ENCODE measurements around the gene SPDYE6. TPM values are rescaled to one million over a fixed set of nuclear protein-coding genes. Genes with fewer than 3 reads are reported as not detected.

Gene SPDYE6
- total and polyA plus RNA-seq, 2 of the 4 experiments (the other 2 are of a cell fraction), result not detected

DNA sequence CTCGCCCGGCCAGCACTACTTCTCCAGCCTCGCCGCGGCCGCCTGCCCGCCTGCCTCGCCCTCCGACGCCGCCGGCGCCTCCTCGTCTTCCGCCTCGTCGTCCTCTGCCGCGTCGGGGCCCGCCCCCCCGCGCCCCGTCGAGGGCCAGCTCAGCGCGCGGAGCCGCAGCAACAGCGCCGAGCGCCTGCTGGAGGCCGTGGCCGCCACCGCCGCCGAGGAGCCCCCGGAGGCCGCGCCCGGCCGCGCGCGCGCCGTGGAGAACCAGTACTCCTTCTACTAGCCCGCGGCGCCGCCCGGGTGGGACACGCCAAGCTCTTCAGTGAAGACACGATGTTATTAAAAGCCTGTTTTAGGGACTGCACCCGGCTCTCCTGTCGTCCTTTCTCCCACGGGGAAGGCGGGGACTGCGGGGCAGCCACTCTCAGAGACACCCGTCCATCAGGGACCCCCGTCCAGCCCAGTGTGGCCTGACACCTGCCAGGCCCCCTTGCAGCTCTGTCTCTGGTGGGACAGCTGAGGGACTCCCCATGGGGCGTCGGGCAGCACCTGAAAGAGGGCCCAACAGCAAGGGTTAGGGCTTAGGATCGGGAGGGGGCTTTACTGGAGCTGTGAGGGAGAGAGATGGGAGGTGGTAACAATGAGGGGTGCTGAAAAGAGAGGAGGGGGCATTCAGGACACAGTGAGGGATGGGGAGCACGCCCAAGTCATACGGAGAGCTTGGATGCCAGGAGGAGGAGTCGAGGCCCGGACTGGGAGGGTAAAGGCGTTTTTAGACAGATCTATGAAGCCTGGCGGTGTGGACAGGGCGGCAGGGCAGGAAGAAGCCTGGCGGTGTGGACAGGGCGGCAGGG is 34.7 kb downstream of the SPDYE6 start:
- DNase-seq, result no peak
- TF ChIP-seq MAFK (IDR thresholded peaks at IDR 0.05; ENCODE audit: low read depth, low read length) (no peak), RCOR1 (IDR thresholded peaks at IDR 0.05; ENCODE audit: insufficient replicate concordance, low read length) (no peak), RAD21 (IDR thresholded peaks at IDR 0.05; ENCODE audit: low read length) (no peak), RFX5 (IDR thresholded peaks at IDR 0.05; ENCODE audit: low read depth, low read length) (no peak), MAZ (IDR thresholded peaks at IDR 0.05; ENCODE audit: borderline replicate concordance, low read depth, low read length) (no peak), FOS (IDR thresholded peaks at IDR 0.05; ENCODE audit: low read depth, low read length) (no peak), NFE2L2 (IDR thresholded peaks at IDR 0.05; ENCODE audit: low read depth, low read length) (no peak), CHD1 (IDR thresholded peaks at IDR 0.05; ENCODE audit: low read depth, low read length) (no peak), USF2 (IDR thresholded peaks at IDR 0.05; ENCODE audit: low read depth, low read length) (no peak), POLR2A (IDR thresholded peaks at IDR 0.05; ENCODE audit: low read depth, low read length) (no peak), SMC3 (IDR thresholded peaks at IDR 0.05; ENCODE audit: low read depth, low read length) (no peak), BHLHE40 (IDR thresholded peaks at IDR 0.05; ENCODE audit: low read depth, low read length) (no peak), CEBPB (IDR thresholded peaks at IDR 0.05; ENCODE audit: low read depth, low read length) (no peak), MXI1 (IDR thresholded peaks at IDR 0.05; ENCODE audit: borderline replicate concordance, low read depth, low read length) (no peak)
- TF ChIP-seq, protein P1, sequence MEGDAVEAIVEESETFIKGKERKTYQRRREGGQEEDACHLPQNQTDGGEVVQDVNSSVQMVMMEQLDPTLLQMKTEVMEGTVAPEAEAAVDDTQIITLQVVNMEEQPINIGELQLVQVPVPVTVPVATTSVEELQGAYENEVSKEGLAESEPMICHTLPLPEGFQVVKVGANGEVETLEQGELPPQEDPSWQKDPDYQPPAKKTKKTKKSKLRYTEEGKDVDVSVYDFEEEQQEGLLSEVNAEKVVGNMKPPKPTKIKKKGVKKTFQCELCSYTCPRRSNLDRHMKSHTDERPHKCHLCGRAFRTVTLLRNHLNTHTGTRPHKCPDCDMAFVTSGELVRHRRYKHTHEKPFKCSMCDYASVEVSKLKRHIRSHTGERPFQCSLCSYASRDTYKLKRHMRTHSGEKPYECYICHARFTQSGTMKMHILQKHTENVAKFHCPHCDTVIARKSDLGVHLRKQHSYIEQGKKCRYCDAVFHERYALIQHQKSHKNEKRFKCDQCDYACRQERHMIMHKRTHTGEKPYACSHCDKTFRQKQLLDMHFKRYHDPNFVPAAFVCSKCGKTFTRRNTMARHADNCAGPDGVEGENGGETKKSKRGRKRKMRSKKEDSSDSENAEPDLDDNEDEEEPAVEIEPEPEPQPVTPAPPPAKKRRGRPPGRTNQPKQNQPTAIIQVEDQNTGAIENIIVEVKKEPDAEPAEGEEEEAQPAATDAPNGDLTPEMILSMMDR (conservative IDR thresholded peaks at IDR 0.05; ENCODE audit: low read depth, low read length), result no peak

More for the DNA sequence above, 34.7 kb downstream of the SPDYE6 start:
- ATAC-seq (ENCODE audit: low read depth), result peak; percentile 59
- Histone ChIP-seq H2AK9ac (replicated peaks; ENCODE audit: low read depth, low read length, poor library complexity) (no peak overlapping the region), H2BK15ac (ENCODE audit: low read depth, low read length) (no peak overlapping the region), H3K4ac (ENCODE audit: low read depth, low read length) (no peak overlapping the region), H2BK5ac (ENCODE audit: low read depth, low read length, poor library complexity, severe bottlenecking) (no peak overlapping the region), H2BK120ac (ENCODE audit: low read depth, low read length) (no peak overlapping the region), H3K9ac (ENCODE audit: low read depth, low read length) (no peak overlapping the region), H3K4me3 (ENCODE audit: insufficient read depth, low read depth, low read length) (no peak overlapping the region), H2BK20ac (ENCODE audit: low read depth, low read length) (no peak overlapping the region), H4K91ac (ENCODE audit: insufficient read depth, low read depth, low read length) (no peak overlapping the region), H3K36me3 (ENCODE audit: control insufficient read depth, insufficient read depth, low read length) (peaks cover 1% of the 10 kb centered on the region; the same call in 1 of the 2 replicates), H3K4me2 (ENCODE audit: low read depth, low read length) (no peak overlapping the region), H3K9me3 (ENCODE audit: control insufficient read depth, insufficient read depth, low read length) (no peaks in the 10 kb centered on the region), H4K5ac (ENCODE audit: low read depth, low read length) (no peak overlapping the region), H2AFZ (replicated peaks; ENCODE audit: low read length, poor library complexity) (no peak overlapping the region), H3K4me1 (ENCODE audit: control insufficient read depth, insufficient read depth, low read length) (no peaks in the 10 kb centered on the region), H3K23ac (ENCODE audit: low read depth, low read length) (no peak overlapping the region), H3K27me3 (ENCODE audit: control insufficient read depth, insufficient read depth, low read length) (peaks cover 1% of the 10 kb centered on the region; the same call in 1 of the 2 replicates), H4K8ac (ENCODE audit: low read depth in 2 of 2, low read length in 2 of 2) (no peak overlapping the region), H3K79me1 (ENCODE audit: low read depth in 1 of 2, low read length in 2 of 2) (no peaks in the 10 kb centered on the region), H3K9me1 (ENCODE audit: insufficient read depth, low read length) (peaks cover 4% of the 10 kb centered on the region; the same call in 1 of the 2 replicates), H3K14ac (replicated peaks; ENCODE audit: low read depth, low read length) (no peak overlapping the region), H2AK5ac (ENCODE audit: low read depth, low read length) (no peak overlapping the region), H4K20me1 (ENCODE audit: insufficient read depth, low read length) (no peaks in the 10 kb centered on the region), H3K56ac (ENCODE audit: extremely low read depth, insufficient read depth, low read length) (no peak overlapping the region), H3K18ac (ENCODE audit: low read depth, low read length) (no peak overlapping the region), H3K27ac (ENCODE audit: insufficient read depth, low read length) (no peak overlapping the region)
- POLR2A ChIA-PET (ENCODE audit: unreplicated experiment), result no interaction called here
- 50% methylated on average over 39 of the region's 73 CpGs; no CpG with 5 or more reads in 1 of the 2 experiments for WGBS, 2 experiments (ENCODE audit: extremely low coverage in 2 of 2, insufficient read length in 1 of 2)
- CTCF ChIA-PET, result no interaction called here
- in situ Hi-C loops (cut with MboI; ENCODE audit: low sequenced_read_pairs), result no loop called here
- no TSS peak for BruUV-seq (replicated peaks)
- intact Hi-C loops (cut with micrococcal nuclease), result no loop called here
- dilution Hi-C loops (cut with HindIII; ENCODE audit: low sequenced_read_pairs, unreplicated experiment), result no loop called here

All from IMR-90 (cell line).